OCI-LY3 (cell line): ENCODE measurements around the gene HAUS3.

ENCODE experiments used
- H2AFZ ChIP-seq: fragments of 200-600, 300-600 bp; shearing (Covaris generic); 2 replicates; pipeline ENCODE4 v1.6.0; 2014; ENCODE audit warnings: antibody characterized with exemption, low read depth, low read length
- H3K27ac ChIP-seq: fragments of 200-600, 300-600 bp; sonication (generic); 2 replicates; pipeline ENCODE4 v1.5.1; 2014; ENCODE audit warnings: mild to moderate bottlenecking, low read length, moderate library complexity, mixed read lengths
- H3K27me3 ChIP-seq: fragments of 200-600, 300-600 bp; sonication (generic); 2 replicates; pipeline ENCODE4 v1.6.1; 2014; ENCODE audit warnings: low read depth, low read length, mixed read lengths
- H3K36me3 ChIP-seq: fragments of 200-600, 300-600 bp; sonication (generic); replicated peaks from 2 replicates; pipeline ENCODE3; 2014; ENCODE audit warnings: low read depth, low read length, mixed read lengths
- H3K4me1 ChIP-seq: fragments of 300-600, 200-600 bp; sonication (generic); 2 replicates; pipeline ENCODE4 v1.6.1; 2014; ENCODE audit warnings: low read length, mixed read lengths
- H3K4me2 ChIP-seq: fragments of 200-600, 300-600 bp; sonication (generic); 2 replicates; pipeline ENCODE4 v1.6.1; 2014; ENCODE audit warnings: low read length, mixed read lengths
- H3K4me3 ChIP-seq: fragments of 300-600, 200-600 bp; sonication (generic); 2 replicates; pipeline ENCODE4 v1.5.1; 2014; ENCODE audit warnings: antibody characterized with exemption, mild to moderate bottlenecking, low read length, moderate library complexity
- H3K79me2 ChIP-seq: fragments of 300-600, 200-600 bp; shearing (Covaris generic); 2 replicates; pipeline ENCODE4 v1.6.1; 2014; ENCODE audit warnings: mild to moderate bottlenecking, low read length, mixed read lengths
- H3K9ac ChIP-seq: fragments of 300-600, 200-600 bp; shearing (Covaris generic); 2 replicates; pipeline ENCODE4 v1.6.0; 2014; ENCODE audit warnings: mild to moderate bottlenecking, low read length, moderate library complexity
- H3K9me3 ChIP-seq: fragments of 200-600, 300-600 bp; shearing (Covaris generic); 2 replicates; pipeline ENCODE4 v1.6.1; 2014; ENCODE audit warnings: low read length, mixed read lengths; ENCODE audit not compliant: insufficient read depth
- H4K20me1 ChIP-seq: fragments of 200-600, 300-600 bp; sonication (generic); 2 replicates; pipeline ENCODE4 v1.6.1; 2016; ENCODE audit warnings: low read length, mixed read lengths; ENCODE audit not compliant: insufficient read depth
- EZH2phosphoT487 ChIP-seq: fragments of 200-600 bp; shearing (Covaris generic); IDR thresholded peaks from 2 replicates; pipeline ENCODE4 v1.6.1; 2018; ENCODE audit warnings: antibody characterized with exemption, mixed run types, low read depth
- TF ChIP-seq, protein P1 (sequence below): fragments of 200-600, 300-600 bp; sonication (generic); IDR thresholded peaks from 2 replicates; pipeline ENCODE4 v1.5.1; 2014; ENCODE audit warnings: antibody characterized with exemption, low read length, low read depth

The HAUS3 gene

DNA sequence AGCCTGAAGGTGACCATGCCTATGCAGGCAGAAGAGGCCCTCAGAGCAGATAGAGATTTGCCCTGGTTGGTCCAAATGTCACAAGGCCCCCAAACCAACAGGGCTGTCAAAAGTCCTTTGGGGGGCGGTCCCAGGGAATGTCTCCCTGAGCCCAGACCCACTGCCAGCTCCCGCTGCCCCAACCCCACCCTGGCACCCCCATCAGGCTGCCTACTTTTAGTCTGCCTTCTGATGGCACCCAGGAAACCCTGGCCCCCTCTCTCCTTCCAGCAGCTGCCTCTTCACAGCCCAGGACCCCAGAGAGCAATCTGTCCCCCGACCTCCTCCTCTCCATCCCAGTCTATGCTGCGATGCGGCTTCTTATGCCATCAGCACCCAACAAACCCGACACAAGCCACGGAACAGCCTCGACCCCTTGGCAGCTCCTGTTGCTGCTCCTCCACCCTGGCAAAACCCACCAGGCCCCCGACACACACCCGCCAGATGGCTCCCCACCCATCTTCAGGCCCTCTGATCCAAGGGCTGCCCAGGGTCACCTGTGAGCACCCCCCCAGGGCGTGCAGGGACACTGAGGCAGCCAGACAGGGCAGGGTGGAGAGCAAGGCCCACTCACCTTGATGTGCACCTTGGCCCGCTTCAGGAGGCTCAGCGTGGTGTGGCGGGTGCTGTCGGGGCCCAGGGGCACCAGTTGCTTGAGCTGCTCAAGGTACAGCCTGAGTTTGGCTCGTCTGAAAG lies 10.0 kb upstream of the HAUS3 start:
- Histone ChIP-seq H3K9ac (no peak overlapping the region), H2AFZ (no peak overlapping the region)

DNA sequence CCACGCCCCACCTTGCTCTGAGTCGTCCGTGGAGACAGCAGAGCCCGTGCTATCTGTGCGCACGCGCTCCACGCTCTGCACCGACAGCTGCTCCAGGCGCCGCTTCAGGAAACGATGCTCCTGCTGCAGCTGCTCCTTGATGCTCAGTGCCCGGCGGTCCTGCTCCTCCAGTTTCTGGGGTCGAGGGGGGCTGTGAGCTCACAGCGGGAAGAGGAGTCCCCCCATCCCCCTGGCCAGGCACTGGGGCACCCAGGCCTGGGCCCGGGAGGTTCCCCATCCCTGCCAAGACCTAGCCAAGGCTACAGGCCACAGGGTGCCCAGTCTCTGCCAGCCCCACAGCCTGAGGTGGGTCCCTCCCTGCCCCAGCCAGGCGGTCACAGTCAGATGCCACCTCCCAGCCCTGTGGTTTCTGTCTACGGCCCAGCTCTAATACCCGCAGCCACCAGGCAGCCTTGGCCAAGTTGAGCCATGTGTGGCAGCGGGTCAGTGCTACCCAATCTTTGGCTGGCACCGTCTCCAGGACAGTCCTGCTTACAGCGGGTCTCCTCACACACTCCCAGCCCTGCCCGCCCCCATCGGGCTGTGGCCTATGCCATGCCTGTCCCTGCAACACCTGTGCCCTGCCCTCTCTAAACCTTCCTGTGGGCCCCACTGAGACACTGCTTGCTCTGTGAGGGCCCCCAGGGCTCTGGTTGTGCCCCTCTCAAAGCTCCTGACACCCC lies 9.3 kb upstream of the HAUS3 start:
- TF ChIP-seq, protein P1, sequence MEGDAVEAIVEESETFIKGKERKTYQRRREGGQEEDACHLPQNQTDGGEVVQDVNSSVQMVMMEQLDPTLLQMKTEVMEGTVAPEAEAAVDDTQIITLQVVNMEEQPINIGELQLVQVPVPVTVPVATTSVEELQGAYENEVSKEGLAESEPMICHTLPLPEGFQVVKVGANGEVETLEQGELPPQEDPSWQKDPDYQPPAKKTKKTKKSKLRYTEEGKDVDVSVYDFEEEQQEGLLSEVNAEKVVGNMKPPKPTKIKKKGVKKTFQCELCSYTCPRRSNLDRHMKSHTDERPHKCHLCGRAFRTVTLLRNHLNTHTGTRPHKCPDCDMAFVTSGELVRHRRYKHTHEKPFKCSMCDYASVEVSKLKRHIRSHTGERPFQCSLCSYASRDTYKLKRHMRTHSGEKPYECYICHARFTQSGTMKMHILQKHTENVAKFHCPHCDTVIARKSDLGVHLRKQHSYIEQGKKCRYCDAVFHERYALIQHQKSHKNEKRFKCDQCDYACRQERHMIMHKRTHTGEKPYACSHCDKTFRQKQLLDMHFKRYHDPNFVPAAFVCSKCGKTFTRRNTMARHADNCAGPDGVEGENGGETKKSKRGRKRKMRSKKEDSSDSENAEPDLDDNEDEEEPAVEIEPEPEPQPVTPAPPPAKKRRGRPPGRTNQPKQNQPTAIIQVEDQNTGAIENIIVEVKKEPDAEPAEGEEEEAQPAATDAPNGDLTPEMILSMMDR, result no peak
- TF ChIP-seq EZH2phosphoT487, result no peak
- Histone ChIP-seq H3K79me2 (no peaks in the 10 kb centered on the region), H3K9me3 (no peaks in the 10 kb centered on the region), H2AFZ (no peak overlapping the region), H3K36me3 (no peaks in the 10 kb centered on the region), H3K4me2 (no peak overlapping the region), H3K9ac (no peak overlapping the region), H4K20me1 (no peaks in the 10 kb centered on the region), H3K4me3 (no peak overlapping the region), H3K4me1 (no peaks in the 10 kb centered on the region), H3K27ac (no peak overlapping the region), H3K27me3 (no peaks in the 10 kb centered on the region)

More for the DNA sequence above, 10.0 kb upstream of the HAUS3 start:
- no peak overlapping the region for H3K4me3 ChIP-seq
- H4K20me1 ChIP-seq, result no peaks in the 10 kb centered on the region
- no peaks in the 10 kb centered on the region for H3K79me2 ChIP-seq
- no peak for TF ChIP-seq EZH2phosphoT487
- H3K27ac ChIP-seq, result no peak overlapping the region
- H3K9me3 ChIP-seq, result no peaks in the 10 kb centered on the region
- no peaks in the 10 kb centered on the region for H3K36me3 ChIP-seq
- H3K4me1 ChIP-seq, result peaks cover 4% of the 10 kb centered on the region; the same call in 1 of the 2 replicates
- no peaks in the 10 kb centered on the region for H3K27me3 ChIP-seq
- no peak overlapping the region for H3K4me2 ChIP-seq

DNA sequence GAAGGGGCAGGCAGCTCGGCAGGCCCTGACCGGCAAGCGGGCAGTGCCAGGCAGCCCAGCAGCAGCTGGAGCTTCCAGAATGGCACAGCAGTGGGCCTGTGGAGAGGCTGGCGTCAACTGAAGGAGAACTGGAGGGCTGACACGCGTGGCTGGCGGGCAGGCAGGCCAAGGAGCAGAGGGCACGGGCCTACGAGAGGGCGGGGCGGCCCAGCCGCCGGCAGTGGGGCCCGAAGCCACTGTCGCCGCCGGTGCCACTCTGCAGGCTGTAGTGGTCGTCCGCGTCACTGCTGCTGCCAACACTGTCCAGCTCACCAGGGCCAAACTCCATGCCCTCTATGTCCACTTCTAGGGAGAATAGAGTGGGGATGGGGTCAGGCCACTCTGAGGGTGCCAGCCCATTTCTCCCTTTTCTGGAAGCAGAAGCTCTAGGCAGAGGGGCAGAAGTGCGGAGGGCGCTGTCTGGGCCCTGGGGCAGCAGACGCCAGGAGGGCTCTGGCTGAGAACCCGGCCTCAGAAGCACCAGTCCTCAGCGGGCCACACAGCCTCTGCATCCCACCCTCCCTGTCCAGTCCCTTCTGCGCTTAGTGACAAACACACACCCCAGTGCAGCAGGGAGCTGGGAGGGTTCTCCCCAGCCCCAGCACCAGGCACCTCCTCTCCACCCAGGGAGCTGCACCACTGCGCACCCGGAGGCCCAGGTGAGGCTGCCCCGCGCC lies 8.6 kb upstream of the HAUS3 start:
- Histone ChIP-seq H3K27ac (no peak overlapping the region), H3K36me3 (no peaks in the 10 kb centered on the region), H3K4me1 (no peaks in the 10 kb centered on the region), H2AFZ (no peak overlapping the region), H3K9me3 (no peaks in the 10 kb centered on the region), H4K20me1 (no peaks in the 10 kb centered on the region), H3K4me3 (no peak overlapping the region), H3K27me3 (no peaks in the 10 kb centered on the region), H3K9ac (no peak overlapping the region), H3K4me2 (no peak overlapping the region), H3K79me2 (no peaks in the 10 kb centered on the region)
- no peak for TF ChIP-seq EZH2phosphoT487
- TF ChIP-seq, protein P1, result no peak

DNA sequence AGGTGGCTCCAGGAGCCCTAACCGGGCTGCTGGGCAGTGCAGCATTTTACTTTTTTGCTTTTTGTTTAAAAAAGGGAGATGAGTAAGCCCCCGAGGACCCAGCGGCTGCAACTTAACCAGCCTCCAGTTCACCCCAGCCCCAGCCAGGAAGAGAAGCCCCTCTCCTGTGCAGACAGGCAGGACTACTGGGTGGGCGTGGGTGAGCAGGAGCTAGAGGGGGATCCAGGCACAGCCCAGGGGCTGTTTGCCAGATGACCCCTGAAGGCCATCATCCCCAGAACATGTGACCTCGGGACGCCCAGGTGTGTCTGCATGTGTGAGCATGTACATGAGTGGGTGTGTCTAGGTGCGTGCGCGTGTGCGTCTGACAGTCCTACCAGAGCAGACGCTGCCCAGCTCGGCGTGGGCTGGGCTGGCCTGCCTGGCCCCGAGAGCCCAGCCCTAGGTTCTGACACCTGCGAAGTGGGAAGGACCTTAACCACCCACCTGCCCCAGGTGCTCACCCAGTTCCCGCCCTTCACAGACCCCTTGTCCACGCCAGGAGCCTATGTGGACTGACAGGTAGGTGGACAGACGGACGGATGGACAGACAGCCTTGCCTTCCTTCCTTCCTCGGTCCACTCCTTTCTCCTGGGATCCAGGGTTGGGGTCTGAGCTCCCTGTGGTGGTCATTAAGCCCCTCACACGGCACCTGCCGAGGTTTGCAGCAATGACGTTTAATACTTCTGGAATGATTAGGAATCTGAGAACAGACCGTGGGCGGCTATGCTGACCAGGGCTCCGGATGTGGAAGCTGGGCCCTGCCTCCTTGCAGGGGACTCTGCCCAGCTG lies 7.8 kb upstream of the HAUS3 start:
- no peak for TF ChIP-seq EZH2phosphoT487
- TF ChIP-seq, protein P1, result no peak
- H3K36me3 ChIP-seq, result no peaks in the 10 kb centered on the region
- no peaks in the 10 kb centered on the region for H3K79me2 ChIP-seq
- H3K4me2 ChIP-seq, result no peak overlapping the region
- no peaks in the 10 kb centered on the region for H3K27me3 ChIP-seq
- H3K4me1 ChIP-seq, result no peaks in the 10 kb centered on the region
- H3K27ac ChIP-seq, result no peak overlapping the region
- H4K20me1 ChIP-seq, result no peaks in the 10 kb centered on the region
- H3K9me3 ChIP-seq, result no peaks in the 10 kb centered on the region
- no peak overlapping the region for H3K4me3 ChIP-seq
- H2AFZ ChIP-seq, result no peak overlapping the region
- no peak overlapping the region for H3K9ac ChIP-seq
